GM19463 (cell line): Measurements from ENCODE around the gene CABS1.

Source experiments
- ATAC-seq: cut with Tn5 transposase; IDR thresholded peaks from one replicate; pipeline ENCODE4 v1.9.1; 2021; ENCODE audit warnings: mild to moderate bottlenecking, moderate library complexity; ENCODE audit not compliant: unreplicated experiment

The CABS1 gene

DNA sequence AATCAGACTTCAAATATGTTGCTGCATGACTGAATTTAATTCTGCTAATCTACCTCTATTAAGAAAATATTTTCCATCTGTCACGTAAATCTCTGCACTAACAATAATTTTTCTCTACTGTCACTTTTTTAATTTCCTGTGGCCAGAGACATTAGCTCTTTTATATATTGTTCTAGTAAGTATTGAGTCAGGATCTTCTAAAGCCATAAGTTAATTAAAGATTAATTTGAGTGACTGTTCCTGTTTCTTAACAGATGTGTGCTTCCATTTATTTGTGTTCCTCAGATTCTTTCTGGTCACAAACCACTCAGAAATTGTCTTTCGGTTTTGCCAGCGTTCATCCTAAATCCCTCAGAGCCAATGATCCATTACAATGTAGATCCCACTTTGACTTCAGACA is 45.8 kb downstream of the CABS1 start:
- no peak for ATAC-seq

DNA sequence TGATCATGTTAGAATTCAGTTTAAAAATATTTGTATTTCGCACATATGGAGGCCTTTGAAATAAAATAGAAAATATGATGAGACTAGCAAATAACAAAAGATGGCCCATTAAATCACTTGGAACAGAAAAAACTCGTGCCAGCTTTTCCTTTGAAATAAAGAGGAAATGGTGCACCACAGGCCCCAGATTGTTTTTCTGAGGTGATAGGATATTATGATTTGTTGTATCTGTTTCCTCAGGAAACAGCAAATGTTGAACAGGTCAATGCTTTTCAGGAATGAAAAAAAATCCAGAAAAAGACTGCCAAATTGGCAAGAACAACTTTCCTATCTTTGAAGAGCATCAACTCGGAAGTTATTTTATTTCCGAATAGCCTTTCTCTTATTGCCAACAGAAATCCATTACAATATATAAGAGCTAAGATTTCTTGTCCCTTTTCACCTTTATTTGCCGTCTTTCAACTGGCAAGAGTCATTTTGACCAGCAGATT is 48.0 kb downstream of the CABS1 start, which contains the start of gene SMR3B:
SMR3B (plus strand) TSS at position 441 of the 491 bp plus-strand sequence. CDS start 1,380 bp downstream, outside the sequence.
- ATAC-seq, result no peak
